ENCODE data around the gene MAP6. TPM values are rescaled to one million over a fixed set of nuclear protein-coding genes. Genes with fewer than 3 reads are reported as not detected.

The MAP6 gene
- total RNA-seq, 2 donors from 2014 or later: 6.3 to 8.1 TPM

GRCh38 chr11:75582895-75583717, 85.7 kb downstream of the MAP6 start:
- no peaks in the 10 kb centered on the region for H3K36me3 ChIP-seq
- no peaks in the 10 kb centered on the region for H3K27me3 ChIP-seq
- H3K4me1 ChIP-seq: peaks cover 0 to 27% of the 10 kb centered on the region in 2 donors
- TF ChIP-seq CTCF (IDR thresholded peaks at IDR 0.05): peak in 1 of 2 donors; percentile 40
- peak overlapping the region; percentile 93 to 97 for H3K27ac ChIP-seq
- H3K9me3 ChIP-seq: no peaks in the 10 kb centered on the region
- peak; percentile 73 for DNase-seq (ENCODE audit: low spot score)
- peak overlapping the region; percentile 51 to 87 for H3K4me3 ChIP-seq

DNA sequence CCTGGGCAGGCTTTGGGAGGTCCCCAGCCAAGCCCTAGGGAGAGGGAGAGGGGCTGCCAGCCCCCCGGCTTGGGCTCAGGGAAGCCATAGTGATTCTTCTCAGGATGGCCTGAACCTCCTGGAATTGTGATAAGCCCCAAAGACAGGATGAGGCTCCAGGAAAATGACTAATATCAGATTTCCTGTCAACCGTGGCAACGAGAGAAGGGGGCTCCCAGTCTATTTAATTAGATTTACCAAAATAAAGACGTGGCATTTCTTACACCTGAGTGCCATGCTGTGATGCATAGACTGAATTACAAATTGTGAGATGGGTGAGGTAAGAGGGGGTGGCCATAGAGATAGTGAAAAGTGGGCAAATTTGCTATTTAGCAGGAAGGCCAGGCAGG, 86.3 kb downstream of the MAP6 start:
- DNase-seq (ENCODE audit: low spot score): no peak

GRCh38 chr11:75579841-75580240, 89.0 kb downstream of the MAP6 start:
- no peak overlapping the region for H3K4me3 ChIP-seq
- DNase-seq (ENCODE audit: low spot score): no peak

More for the DNA sequence above, 86.3 kb downstream of the MAP6 start:
- no peaks in the 10 kb centered on the region for H3K36me3 ChIP-seq
- peak overlapping the region in 1 of 2 donors; percentile 87 for H3K4me3 ChIP-seq
- peaks cover 0 to 27% of the 10 kb centered on the region in 2 donors for H3K4me1 ChIP-seq
- no peak for TF ChIP-seq CTCF (IDR thresholded peaks at IDR 0.05)
- H3K27ac ChIP-seq: peak overlapping the region; percentile 93 to 97
- H3K27me3 ChIP-seq: no peaks in the 10 kb centered on the region
- no peaks in the 10 kb centered on the region for H3K9me3 ChIP-seq

GRCh38 chr11:75578977-75579376, 89.9 kb downstream of the MAP6 start:
- Histone ChIP-seq H3K4me1 (peaks cover 0 to 33% of the 10 kb centered on the region in 2 donors), H3K27me3 (no peaks in the 10 kb centered on the region), H3K4me3 (no peak overlapping the region), H3K27ac (no peak overlapping the region), H3K9me3 (no peaks in the 10 kb centered on the region), H3K36me3 (peaks cover under 1% of the 10 kb centered on the region)
- no peak for DNase-seq (ENCODE audit: low spot score)
- no peak for TF ChIP-seq CTCF (IDR thresholded peaks at IDR 0.05)

More at GRCh38 chr11:75579841-75580240, 89.0 kb downstream of the MAP6 start:
- Histone ChIP-seq H3K27ac (no peak overlapping the region), H3K4me1 (peaks cover 0 to 42% of the 10 kb centered on the region in 2 donors), H3K27me3 (no peaks in the 10 kb centered on the region), H3K36me3 (no peaks in the 10 kb centered on the region), H3K9me3 (no peaks in the 10 kb centered on the region)
- TF ChIP-seq CTCF (IDR thresholded peaks at IDR 0.05): no peak

GRCh38 chr11:75577207-75577606, 91.6 kb downstream of the MAP6 start:
- Histone ChIP-seq H3K4me1 (peaks cover 0 to 18% of the 10 kb centered on the region in 2 donors), H3K36me3 (peaks cover 19% of the 10 kb centered on the region), H3K27ac (no peak overlapping the region), H3K4me3 (no peak overlapping the region), H3K9me3 (no peaks in the 10 kb centered on the region), H3K27me3 (no peaks in the 10 kb centered on the region)
- peak; percentile 73 to 78 for TF ChIP-seq CTCF (IDR thresholded peaks at IDR 0.05)
- DNase-seq (ENCODE audit: low spot score): no peak

Measured in right atrium auricular region (tissue), 2 donors.